Stimulated activated CD4-positive, alpha-beta T cell treated with anti-CD3 and anti-CD28 coated beads, Interleukin-1b, Interleukin-23, amount 100 ng/mL, for 24 hours (primary cell): ENCODE data around the gene CAPN10.

Experiments
- DNase-seq, 4 experiments: peaks; one replicate each; pipeline ENCODE4 v3.0.0-alpha.2; 2020; ENCODE audit warnings: low read depth in 4 of 4, low spot score in 1 of 4

CAPN10 gene

GRCh38 chr2:240573516-240574385 lies 12.8 kb upstream of the CAPN10 start:
- DNase-seq: no peak

- no peak for DNase-seq
Measured at GRCh38 chr2:240574386-240575100, 12.0 kb upstream of the CAPN10 start.

GRCh38 chr2:240575101-240575965 lies 11.2 kb upstream of the CAPN10 start:
- DNase-seq: no peak

GRCh38 chr2:240576036-240576435 lies 10.5 kb upstream of the CAPN10 start:
- DNase-seq: no peak

GRCh38 chr2:240576436-240577205 lies 9.9 kb upstream of the CAPN10 start:
- DNase-seq: no peak

- DNase-seq: no peak
Measured at GRCh38 chr2:240577281-240578109, 9.0 kb upstream of the CAPN10 start.

GRCh38 chr2:240578110-240578450 lies 8.5 kb upstream of the CAPN10 start:
- DNase-seq: no peak

GRCh38 chr2:240578488-240578887 lies 8.0 kb upstream of the CAPN10 start:
- no peak for DNase-seq

GRCh38 chr2:240579071-240579762 lies 7.3 kb upstream of the CAPN10 start:
- no peak for DNase-seq

- DNase-seq: peak in 3 of 4 experiments; percentile 53 to 65 (median 53)
Measured at GRCh38 chr2:240579771-240580614, 6.5 kb upstream of the CAPN10 start.

GRCh38 chr2:240581811-240582210 lies 4.7 kb upstream of the CAPN10 start:
- no peak for DNase-seq

GRCh38 chr2:240582781-240583180 lies 3.8 kb upstream of the CAPN10 start:
- DNase-seq: no peak

- no peak for DNase-seq
Measured at GRCh38 chr2:240583774-240584173, 2.8 kb upstream of the CAPN10 start.

- no peak for DNase-seq
Measured at GRCh38 chr2:240584486-240585031, 2.0 kb upstream of the CAPN10 start.

GRCh38 chr2:240585101-240585500 lies 1.4 kb upstream of the CAPN10 start:
- no peak for DNase-seq

- DNase-seq: no peak
Measured at GRCh38 chr2:240585681-240586197, 795 bp upstream of the CAPN10 start.

GRCh38 chr2:240586919-240587800 lies 626 bp downstream of the CAPN10 start:
- peak in 1 of 4 experiments; percentile 34 for DNase-seq
